Hepatic stellate cell (primary cell): ENCODE results near the gene SYT11.
"Not testable (repeated sequence)": the region's sequence is repeated elsewhere in the genome, so short reads cannot be mapped to it uniquely, and the experiment has no call there.

Source experiments
- DNase-seq: peaks from one replicate; pipeline ENCODE4 v3.0.0; 2011; ENCODE audit warnings: low spot score

The SYT11 gene

DNA sequence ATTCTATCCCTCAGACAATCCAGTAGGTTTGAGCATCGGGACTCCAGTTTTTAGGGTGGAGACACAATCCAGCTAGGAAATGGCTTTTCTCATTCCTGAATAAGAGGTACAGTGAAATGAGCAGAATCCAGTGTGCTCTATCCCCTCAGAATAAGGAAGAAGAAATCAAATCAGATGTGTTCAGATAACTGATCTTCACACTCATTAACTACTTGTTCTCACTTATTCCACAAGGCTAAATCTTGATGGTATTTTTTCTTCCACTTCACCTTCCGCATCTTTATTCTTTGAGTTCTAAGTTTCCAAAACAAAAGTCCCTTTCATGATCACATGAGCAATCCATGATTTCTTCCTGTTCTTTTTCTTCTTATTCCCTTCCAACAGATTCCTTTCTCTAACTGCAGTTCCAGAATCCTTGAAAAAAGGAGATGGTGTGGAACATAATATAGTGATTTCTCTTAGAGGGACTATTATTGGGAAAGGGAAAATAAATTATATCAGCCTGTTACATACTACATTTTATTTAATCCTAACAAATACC lies 1.7 kb downstream of the SYT11 start:
- peak; percentile 23 for DNase-seq

GRCh38 chr1:155861896-155862295 lies 2.5 kb downstream of the SYT11 start:
- DNase-seq: no peak

DNA sequence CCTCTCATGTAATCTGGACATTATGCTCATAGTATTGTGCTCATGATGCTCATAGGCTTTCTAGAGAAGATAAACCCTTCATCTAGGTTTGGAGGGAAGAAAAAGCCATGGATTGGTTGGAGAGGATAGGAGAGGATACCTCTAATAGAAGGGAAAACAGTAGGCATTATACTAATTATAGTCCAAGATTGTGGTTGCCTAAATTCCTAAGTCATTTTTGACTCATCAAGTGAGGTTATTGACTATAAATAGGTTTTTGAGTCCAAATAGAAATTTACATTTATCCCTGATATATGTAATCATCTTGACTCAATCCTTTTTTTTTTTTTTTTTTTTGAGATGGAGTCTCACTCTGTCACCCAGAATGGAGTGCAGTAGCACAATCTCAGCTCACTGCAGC lies 5.0 kb downstream of the SYT11 start:
- peak; percentile 28 for DNase-seq

- no peak for DNase-seq
Measured at GRCh38 chr1:155867766-155868165, 8.4 kb downstream of the SYT11 start.

GRCh38 chr1:155871390-155871789 lies 12.0 kb downstream of the SYT11 start:
- DNase-seq: no peak

DNA sequence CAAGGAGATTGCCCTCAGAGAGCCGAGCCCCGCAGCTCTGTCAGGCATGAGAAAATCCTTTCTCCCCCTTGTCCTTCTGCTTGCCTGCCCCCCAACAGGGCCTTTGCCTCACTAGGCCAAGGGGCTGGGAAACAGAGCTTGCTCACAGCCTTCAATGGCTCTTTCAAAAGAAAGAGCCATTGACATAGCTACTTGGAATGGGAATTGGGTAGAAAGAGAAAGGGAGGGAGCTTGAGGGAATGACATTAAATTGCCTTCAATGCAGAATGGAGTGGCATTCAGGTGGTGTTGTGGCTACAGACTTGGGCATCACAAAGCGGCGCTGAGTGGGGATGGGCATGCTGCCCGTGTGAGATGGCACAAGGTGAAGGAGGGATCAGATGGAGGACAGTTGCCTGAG lies 13.2 kb downstream of the SYT11 start:
- DNase-seq: no peak

DNA sequence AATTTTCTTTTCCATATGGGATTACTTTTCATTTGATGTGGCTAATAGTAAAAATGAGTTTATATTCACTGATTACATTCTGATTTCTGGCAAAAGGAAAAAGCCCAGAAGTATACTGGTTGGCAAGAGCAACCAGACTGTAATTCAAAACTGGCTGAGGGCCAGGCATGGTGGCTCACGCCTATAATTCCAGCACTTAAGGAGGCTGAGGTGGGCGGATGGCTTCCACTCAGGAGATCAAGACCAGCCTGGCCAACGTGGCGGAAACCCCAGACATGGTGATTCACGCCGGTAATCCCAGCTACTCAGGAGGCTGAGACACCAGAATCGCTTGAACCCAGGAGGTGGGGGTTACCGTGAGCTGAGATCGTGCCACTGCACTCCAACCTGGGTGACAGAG lies 14.5 kb downstream of the SYT11 start:
- DNase-seq: no peak

- no peak for DNase-seq
Measured at GRCh38 chr1:155877945-155878344, 18.6 kb downstream of the SYT11 start.

DNA sequence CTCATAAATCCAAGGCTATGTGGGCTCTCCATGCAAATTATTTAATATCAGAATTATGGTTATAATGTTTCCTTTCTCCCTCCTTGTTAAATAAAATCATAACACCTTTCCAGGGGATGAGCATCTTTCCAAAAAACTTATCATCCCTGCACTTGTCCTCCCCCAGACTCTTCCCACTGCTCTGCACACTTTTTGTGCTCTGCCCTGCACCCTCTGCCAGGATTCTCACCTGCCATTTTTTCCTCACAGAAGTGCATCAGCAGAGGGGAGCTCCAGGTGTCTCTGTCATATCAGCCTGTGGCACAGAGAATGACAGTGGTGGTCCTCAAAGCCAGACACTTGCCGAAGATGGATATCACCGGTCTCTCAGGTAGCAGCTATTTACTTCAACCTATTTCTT lies 20.9 kb downstream of the SYT11 start:
- DNase-seq: no peak

GRCh38 chr1:155880950-155881349 lies 21.6 kb downstream of the SYT11 start:
- no peak for DNase-seq

DNA sequence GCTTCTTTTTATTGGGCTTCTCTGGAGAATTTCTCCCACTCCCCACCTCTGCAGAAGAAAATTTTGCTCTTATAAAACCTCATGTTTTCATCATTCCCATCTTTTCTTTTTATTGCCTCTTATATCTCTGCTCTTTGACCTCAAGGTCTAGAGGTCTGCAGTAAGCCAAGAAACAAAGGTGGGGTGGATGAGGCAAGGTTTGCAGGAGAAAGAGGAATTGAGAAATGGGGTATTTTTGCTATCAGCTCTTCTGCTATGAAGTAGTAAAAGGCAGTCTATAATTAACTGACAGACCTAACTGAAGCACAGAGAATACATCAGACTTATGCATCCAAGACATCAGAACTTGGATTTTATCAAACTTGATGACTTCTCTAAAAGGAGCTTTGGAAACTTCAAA lies 22.9 kb downstream of the SYT11 start:
- DNase-seq: no peak

DNA sequence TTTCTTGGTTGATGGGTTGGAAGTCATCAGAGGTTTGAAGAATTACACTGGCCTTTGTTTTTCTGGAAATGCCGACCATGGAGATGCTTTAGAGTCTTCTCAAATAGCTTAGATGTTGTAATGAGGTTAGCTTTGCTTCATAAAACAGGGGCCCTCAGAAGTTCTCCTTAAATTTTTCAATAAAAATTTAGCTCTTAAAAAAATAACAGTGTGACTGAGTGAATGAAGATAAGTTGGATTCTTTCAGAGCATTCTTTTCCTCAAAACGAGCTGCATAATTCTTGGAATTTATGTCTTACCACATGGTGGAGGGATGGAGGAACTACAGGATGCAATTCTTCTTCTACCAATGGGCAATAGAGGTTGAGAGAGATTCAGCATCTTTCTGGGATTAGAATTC lies 23.4 kb downstream of the SYT11 start:
- no peak for DNase-seq

- peak; percentile 24 for DNase-seq
Measured at GRCh38 chr1:155884031-155884960, 24.9 kb downstream of the SYT11 start.

- DNase-seq: no peak
Measured at GRCh38 chr1:155884982-155885381, 25.6 kb downstream of the SYT11 start.

DNA sequence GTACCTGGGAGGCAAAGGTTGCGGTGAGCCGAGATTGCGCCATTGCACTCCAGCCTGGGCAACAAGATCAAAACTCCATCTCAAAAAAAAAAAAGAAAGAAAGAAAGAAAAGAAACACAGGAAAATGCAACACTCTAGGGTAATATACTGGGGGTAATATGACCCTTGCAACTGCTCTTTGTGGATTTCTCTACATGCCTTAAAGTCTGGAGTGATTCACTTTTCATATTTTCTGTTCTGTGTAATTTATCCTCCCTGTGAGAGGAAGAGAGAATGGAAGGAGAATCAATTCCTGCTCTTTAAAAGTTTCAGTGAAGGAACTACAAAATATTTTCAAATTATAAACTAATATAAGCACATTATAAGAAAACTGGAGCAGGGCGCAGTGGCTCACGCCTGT lies 29.1 kb downstream of the SYT11 start:
- DNase-seq: no peak

- DNase-seq: peak; percentile 36
Measured at GRCh38 chr1:155889566-155889965, 30.2 kb downstream of the SYT11 start.

- no peak for DNase-seq
Measured at GRCh38 chr1:155890251-155890650, 30.9 kb downstream of the SYT11 start.

DNA sequence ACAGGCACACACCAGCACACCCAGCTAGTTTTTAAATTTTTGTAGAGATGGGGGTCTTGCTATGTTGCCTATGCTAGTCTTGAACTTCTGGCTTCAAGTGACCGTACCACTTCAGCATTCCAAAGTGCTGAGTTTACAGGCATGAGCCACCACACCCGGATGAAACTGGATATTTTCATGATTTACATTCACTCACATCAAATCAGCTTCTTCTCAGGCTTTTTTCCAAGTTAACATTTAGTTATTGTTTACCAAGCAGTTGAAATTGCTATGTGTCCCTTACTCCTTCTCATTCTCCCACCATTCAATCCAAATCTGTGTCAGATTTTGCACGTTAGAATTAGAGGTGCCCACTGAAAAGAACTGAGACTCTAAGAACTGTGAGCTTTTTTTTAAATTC lies 33.4 kb downstream of the SYT11 start:
- peak; percentile 45 for DNase-seq

DNA sequence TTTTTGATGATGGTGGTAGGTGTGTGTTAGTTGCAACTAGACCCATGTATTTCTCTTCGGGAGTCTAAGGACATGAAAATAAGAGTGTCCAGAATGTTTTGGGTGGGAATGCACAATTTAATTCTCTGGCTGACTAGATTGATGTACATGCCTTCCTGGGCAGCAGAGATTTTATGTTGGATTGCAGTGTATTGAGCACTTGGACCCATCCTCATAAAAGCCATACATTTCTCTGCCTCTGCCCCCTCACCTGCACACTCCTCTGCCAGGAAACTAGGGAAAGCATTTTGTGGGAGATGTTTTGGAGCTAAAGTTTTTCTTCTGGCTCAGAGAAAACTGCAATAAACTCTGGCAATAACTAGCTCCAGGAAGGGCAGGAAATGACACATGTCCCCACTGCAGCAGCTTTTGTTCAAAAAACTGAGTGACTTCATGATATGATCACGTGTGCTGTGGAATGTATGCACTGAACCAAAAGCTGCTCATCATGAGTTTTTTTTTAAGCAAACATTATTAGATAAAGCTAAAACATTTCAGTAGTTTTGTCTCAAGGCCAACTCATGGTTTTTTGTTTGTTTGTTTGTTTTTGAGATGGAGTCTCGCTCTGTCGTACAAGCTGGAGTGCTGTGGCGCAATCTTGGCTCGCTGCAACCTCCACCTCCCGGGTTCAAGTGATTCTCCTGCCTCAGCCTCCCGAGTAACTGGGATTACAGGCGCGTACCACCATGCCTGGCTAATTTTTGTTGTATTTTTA lies 34.2 kb downstream of the SYT11 start:
- DNase-seq: peak; percentile 83

DNA sequence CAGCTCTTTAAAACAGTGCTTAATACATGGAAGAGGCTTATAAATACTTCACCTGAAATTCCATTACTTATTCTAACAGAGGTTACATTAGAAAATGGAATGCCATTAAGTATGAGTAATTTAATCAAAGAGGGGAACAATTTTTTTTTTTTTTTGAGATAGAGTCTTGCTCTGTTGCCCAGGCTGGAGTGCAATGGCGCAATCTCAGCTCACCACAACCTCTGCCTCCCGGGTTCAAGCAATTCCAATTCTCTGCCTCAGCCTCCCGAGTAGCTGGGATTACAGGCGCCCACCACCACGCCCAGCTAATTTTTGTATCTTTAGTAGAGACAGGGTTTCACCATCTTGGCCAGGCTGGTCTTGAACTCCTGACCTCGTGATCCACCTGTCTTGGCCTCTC lies 36.2 kb downstream of the SYT11 start:
- DNase-seq: not testable (repeated sequence)

DNA sequence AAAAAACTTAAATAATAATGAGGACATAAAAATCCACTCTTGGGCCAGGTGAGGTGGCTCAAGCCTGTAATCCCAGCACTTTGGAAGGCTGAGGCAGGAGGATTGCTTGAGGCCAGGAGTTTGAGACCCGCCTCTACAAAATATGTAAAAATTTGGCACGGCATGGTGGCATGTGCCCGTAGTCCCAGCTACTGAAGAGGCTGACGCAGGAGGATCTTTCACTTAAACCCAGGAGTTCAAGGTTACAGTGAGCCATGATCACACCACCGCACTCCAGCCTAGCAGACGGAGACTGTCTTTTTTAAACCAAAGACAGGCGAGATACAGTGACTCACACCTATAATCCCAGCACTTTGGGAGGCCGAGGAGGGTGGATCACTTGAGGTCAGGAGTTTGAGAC lies 37.1 kb downstream of the SYT11 start:
- DNase-seq: not testable (repeated sequence)

GRCh38 chr1:155897746-155898145 lies 38.4 kb downstream of the SYT11 start:
- DNase-seq: no peak

GRCh38 chr1:155898888-155899287 lies 39.5 kb downstream of the SYT11 start:
- no peak for DNase-seq
